ENCODE results near the gene ROCK2.
A peak's percentile ranks its signal among the peaks of the same experiment; 100 is the strongest.

Gene ROCK2

DNA sequence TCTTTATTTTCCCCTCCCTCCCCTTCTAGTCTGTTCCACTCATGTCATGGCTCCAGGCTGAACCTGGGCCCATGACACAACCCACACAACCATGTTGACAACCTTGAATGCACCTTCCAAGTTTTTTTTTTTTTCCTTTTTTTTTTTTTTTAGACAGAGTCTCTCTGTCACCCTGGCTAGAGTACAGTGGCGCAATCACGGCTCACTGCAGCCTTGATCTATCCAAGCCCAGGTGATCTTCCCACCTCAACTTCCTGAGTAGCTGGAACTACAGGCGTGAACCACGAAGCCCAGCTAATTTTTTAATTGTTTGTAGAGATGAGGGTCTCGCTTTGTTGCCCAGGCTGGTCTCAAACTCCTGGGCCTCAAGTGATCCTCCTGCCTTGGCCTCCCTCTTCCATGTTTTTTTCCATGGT is 21.9 kb upstream of the ROCK2 start:
- no peak for DNase-seq

- DNase-seq, result no peak
These were observed 20.9 kb upstream of the ROCK2 start for GRCh38 chr2:11365096-11365879.

- no peak for DNase-seq
These were observed 20.1 kb upstream of the ROCK2 start for GRCh38 chr2:11364565-11364887.

DNA sequence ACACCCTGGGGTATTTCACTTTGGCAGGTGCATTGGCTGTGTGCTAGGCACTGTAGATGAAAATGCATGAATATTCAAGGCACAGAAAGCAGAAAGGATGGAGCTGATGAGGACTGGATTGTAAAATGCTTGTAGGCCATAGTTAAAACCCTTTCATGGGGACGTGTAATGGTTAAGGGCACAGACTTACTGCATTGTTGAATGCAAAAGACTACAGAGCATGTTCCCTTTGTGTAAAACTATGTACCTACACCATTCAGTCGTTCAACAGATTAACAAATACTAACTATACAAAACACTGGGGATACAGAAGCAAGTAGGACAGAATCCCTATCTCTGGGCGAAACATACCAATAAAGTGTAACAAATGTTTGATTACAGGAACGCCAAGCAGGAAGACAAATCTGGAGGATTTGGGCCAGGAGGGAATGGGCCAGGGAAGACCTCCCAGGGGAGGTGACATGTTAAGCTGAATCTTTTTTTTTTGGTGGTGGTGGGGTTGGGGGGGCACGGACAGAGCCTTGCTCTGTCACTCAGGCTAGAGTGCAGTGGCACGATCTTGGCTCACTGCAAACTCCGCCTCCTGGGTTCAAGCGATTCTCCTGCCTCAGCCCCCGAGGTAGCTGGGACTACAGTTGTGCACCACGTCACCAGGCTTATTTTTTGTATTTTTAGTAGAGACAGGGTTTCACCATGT is 19.6 kb upstream of the ROCK2 start:
- no peak for DNase-seq

DNA sequence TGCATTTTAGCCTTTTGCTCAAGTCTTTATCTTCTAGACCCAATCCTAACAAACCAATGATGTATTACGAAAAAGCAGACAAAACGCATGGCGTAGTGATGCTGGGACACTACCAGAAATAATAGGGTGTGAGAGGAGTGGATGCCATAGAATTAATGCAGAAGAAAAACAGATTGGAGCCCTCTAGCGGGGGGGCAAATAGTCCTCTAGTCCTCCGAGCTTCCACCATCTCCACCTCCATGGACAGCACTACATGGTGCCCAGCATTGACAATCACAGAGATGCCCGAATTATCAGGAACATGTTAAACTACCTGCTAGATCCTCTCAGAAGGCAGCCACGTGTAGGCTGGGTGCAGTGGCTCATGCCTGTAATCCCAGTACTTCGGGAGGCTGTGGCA is 15.4 kb upstream of the ROCK2 start:
- DNase-seq, result no peak

DNA sequence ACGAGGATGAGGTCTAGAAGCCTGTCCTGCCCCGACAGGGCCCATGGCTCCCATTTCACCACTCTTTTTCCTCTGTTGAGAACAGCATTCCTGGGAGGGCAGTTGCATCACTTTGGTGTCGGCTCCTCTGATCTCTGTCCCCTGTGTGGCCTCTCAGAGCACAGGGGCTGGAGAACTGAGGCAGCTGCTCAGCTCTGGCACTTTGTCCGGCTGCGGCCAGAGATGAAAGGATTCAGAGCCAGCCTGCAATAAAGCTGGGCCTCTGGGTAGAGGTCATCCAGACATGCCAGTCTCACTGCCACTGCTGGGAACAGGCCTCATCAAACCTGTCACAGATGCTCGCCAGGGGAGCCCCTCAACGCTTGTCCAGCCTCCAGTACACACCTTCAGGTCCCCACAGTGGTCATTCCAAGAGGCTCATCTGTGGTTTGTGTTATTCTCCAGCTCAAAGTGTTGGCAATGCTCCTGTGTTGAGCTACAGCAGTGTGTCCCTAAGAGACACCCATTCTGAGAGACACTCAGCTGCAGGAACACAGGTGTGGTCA is 13.1 kb upstream of the ROCK2 start:
- no peak for DNase-seq

GRCh38 chr2:11356764-11357163 is 12.3 kb upstream of the ROCK2 start:
- no peak for DNase-seq

GRCh38 chr2:11355194-11356053 is 11.0 kb upstream of the ROCK2 start:
- DNase-seq, result no peak

DNA sequence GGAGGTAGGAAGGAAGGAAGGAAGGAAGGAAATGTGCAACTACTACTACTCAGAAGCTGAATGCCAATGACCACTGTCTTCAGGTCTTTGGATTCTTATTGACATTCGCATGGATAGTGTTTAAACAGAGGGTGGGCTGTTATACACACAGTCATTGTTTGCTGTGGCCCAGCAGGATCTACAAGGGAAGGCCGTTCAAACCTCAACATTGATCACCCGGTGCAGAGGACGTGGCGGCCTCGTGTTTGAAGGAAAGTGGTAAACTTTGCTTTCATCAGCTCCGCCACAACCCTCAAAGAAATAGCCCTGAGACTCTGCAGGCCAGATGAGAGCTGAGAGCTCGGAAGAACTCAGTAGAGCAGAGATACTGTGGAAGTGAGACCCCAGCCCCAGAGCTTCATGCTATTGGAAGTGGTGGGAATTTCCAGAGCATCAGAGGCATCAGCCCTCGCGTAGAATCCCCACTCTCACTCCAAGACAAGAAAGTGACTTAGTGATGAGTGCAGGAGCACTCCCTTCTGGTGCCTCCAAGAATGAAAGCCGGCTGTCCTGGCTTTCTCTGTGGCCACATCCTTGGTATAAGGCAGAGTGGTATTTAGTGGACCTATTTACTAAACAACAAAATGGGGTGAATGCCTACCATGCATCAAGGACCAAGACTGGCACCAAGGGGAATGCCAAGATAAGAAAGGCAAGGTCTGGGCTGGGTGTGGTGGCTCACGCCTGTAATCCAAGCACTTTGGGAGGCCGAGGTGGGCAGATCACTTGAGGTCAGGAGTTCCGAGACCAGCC is 10.1 kb upstream of the ROCK2 start:
- no peak for DNase-seq

- no peak for DNase-seq
These were observed 8.5 kb upstream of the ROCK2 start for GRCh38 chr2:11352781-11353537.

GRCh38 chr2:11348209-11348749 is 3.8 kb upstream of the ROCK2 start:
- no peak for DNase-seq

GRCh38 chr2:11347403-11347959 is 3.0 kb upstream of the ROCK2 start:
- DNase-seq, result no peak

GRCh38 chr2:11346023-11346482 is 1.6 kb upstream of the ROCK2 start:
- no peak for DNase-seq

DNA sequence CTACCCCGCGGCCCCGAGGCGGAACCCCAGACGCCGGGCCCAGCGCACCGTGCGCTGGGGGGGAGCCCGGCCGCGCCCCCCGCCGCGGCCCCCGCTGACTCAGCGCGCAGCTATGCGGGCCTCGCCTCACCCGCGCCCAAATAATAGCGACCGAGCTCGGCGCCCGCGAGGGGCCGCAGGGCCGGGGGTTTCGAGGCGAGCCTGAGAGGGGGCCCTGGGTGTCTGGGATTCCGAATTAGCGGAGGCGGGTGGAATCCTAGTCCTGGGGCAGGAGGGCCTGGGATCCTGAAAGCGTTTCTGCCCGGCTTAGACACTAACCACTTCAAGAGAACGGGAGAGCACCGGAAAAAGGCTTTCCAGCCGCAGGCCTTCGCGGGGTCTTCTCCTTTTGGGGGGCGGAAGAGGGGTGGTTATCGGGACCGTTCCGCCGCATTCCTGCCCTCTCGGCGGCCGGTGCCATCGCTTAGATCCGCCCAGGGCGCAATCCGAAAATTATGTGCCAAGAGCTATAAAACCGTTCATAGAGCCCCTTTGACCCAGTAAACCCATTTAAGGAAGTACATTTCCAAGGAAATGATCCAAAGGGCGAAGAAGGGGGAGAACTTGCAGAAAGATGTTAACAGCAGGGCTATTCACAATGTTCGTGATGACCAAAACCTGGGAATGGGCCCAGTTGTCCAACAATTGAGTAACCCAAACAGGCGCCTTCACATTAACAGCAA is 681 bp upstream of the ROCK2 start:
- no peak for DNase-seq

- DNase-seq, result peak; percentile 25
These were observed 640 bp downstream of the ROCK2 start for GRCh38 chr2:11343650-11344341.

- DNase-seq, result no peak
These were observed 1.1 kb downstream of the ROCK2 start for GRCh38 chr2:11343368-11343649.

- DNase-seq, result no peak
These were observed 1.7 kb downstream of the ROCK2 start for GRCh38 chr2:11342551-11343367.

DNA sequence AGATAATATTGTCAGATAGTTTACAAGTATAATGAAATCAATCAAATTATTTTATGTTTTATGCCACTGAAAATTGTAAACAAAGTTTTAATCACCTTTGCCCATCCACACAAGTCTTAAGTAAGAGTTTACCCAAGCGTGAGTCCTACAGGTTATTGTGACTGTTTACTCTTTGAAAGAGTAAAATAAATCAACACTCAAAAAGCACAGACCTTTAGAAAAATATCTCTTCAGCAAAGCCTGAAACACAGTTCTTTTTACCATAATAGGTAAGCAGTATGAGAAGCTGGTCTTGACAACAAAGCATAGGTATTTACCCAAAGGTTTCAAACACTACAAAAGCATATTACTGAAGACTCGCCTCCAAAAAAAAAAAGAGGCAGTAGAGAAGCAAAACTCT is 3.7 kb downstream of the ROCK2 start:
- DNase-seq, result no peak

DNA sequence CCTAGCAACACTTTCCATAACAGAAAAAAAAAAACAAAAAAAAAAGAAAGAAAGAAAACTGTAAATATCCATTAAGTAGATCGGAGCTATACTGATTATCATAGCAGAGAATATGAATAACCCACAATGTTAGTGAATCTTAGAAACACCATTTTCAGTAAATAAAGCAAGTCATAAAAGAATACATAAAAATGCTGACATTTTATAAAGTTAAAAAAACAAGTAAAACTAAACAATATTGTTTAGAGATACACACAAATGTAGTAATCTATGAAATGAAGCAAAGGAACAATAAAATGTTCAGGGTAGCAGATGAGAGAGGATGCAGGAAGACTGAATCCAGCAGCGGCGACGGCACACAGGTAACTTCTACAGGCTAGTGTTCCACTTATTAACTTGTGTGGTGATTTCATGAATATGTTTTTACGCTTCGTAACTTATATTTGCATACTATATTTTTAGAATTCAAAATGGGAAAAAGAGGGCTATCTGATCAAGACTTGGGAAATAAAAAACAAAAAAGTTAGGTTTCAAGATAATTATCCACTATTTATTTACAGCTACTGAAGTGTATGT is 4.8 kb downstream of the ROCK2 start:
- DNase-seq, result no peak

All from NCI-H1436 (cell line).